Urothelium cell line (cell line): Measurements from ENCODE around the gene TPTE2.
"Not testable (repeated sequence)": the region's sequence is repeated elsewhere in the genome, so short reads cannot be mapped to it uniquely, and the experiment has no call there.

Experiments used
- DNase-seq: peaks from one replicate; pipeline ENCODE4 v3.0.0; 2011; ENCODE audit warnings: low spot score, mixed read lengths
- FAIRE-seq: peaks from 2 replicates; lab custom pipeline; 2011; peaks lifted over from hg19 to GRCh38; lab: Jason Lieb, UNC

The TPTE2 gene

DNA sequence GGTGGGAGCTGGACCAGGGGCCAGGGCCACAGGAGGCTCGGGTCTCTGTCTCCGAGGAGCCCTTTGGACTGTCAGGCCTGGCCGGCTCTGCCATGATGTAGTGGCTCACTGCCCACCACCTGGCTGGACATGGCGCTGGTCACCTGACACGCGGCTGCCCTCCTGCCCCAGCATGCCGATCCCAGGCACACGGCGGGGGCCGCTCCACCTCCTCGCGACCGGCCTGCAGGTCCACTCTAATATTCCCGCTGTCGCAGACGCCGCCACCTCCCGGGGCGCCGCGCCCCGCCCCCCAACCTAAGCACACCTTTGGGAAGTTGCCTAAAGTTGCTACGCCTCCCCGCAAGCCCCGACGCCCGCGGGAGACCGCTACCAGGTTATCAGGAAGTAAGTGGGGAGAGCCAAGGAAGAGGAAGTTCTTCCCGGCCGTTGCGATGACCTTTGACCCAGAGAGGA lies at the start of gene TPTE2:
TPTE2 (minus strand) TSS at position 406 of the 456 bp plus-strand sequence. CDS start 58,298 bp downstream, outside the sequence.
- DNase-seq, FAIRE-seq: not testable (repeated sequence)

DNA sequence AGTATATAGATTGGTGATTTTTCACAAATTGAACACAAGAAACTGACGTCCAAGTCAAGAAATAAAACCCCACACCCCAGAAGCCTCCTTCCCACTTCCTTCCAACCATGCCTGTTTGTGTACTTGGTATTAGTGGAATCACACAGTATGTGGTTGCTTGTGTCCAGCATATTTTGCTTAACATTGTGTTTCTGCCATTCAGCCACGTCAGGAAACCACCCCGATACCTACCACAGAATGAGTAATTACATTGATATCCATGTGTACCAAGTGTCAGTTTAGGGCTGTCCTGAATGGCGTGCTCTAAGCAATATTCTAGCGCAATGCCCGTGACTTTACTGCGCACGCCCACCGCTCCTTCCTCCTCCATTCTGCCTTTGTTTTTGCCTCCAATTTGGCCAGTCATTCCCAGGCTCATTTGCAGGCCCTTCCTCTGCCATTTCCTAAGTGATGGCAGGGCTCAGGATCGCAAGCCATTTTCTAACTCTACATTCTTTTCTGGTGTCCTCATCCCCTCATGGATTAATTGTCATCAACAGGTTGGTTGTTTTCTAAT lies 46.3 kb upstream of the TPTE2 start:
- no peak for DNase-seq
- FAIRE-seq = no peak

- FAIRE-seq (no peak), DNase-seq (no peak)
Observed at GRCh38 chr13:19606737-19607136, 45.4 kb upstream of the TPTE2 start.

DNA sequence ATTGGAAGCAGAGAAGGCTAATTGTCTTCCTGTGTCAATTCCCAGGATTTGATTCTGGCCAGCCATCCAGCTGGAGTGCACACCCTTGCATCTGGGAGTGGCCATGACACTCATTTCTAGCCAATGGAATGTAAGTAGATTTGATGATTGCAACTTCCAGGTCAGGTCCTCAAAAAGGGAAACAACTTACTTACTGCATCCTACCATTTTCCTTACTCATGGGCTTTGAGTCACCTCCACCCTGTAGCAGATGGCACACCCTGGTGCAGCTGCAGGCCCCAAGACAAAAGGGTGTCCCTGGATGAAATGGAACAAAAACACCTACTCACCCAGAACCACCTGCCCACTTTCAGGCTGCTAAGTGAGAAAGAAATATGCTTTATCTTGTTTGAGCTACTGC lies 44.8 kb upstream of the TPTE2 start:
- DNase-seq (no peak), FAIRE-seq (no peak)

DNA sequence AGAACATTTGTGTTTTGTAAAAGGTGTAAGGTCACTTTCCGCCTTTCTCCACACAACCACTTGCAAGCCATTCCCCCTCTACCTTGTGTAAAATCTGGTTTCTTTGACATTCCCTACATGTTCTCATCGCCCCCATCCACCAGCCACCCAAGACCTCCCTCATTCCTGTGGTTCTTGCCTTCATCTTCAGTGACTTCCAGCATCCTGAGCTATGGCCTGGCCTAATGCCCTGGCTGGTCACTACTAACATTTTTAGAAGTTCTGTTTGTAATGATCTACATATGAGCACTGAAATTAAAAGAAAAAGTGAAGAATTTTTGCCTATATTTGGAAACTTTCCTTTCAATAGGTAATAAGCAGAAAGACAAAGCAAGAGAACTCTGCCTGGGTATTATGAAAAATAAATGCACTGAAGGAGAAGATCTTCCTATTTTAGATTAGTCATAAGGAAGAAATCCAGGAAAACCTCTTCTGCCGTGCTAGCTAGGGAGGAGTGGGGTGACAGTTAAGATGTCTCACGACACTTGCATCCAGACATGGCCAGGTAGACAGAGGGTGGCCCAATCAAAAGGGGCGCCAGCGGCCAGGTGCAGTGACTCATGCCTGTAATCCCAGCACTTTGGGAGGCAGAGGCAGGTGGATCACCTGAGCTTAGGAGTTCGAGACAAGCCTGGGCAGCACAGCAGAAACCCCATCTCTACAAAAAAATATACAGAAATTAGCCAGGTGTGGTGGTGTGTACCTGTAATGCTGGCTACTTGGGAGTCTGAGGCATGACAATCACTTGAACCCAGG lies 44.0 kb upstream of the TPTE2 start:
- DNase-seq (no peak), FAIRE-seq (no peak)

DNA sequence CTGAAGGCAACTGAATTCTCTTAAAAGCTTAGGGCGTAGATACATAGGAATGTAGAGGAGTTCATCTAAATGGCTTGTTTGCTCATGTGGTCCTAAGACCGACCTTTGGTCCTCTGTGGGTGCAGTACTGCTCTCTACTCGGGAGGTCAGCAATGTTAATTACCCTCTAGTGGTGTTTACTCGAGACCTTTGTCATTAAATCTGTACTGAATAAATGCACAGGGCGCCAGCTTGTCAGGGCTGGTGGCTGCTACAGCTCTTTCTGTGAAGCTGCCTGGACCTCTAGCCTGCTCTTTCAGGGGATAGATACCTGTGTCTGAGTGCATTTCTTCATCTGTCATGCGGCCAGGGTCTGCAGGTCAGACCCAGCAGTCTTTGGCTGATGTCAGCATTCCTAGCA lies 43.0 kb upstream of the TPTE2 start:
- DNase-seq (no peak), FAIRE-seq (no peak)

GRCh38 chr13:19601749-19602725 lies 40.7 kb upstream of the TPTE2 start:
- FAIRE-seq (no peak), DNase-seq (peak; percentile 66)

GRCh38 chr13:19597523-19597922 lies 36.2 kb upstream of the TPTE2 start:
- FAIRE-seq (no peak), DNase-seq (no peak)

- no peak for FAIRE-seq
- peak; percentile 49 for DNase-seq
Observed at GRCh38 chr13:19596960-19597361, 35.6 kb upstream of the TPTE2 start.

DNA sequence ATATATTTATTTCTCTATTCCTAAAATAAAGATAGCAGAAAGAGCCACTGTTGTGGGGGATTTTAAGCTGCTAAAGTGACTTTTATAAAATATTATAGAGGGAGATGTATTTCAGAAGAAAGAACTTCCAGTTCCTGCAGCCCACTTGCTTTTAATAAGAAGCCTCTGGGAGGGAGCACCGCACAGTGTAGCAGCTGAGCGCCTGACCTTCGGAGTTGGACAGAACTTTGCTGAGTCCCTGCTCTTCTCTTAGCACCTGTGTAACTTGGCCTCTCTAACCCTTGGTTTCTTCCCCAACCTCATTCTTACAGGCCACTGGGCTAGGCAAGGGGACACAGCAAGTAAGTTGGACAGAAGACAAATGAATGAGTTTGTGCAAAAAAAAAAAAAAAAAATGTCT lies 34.8 kb upstream of the TPTE2 start:
- no peak for FAIRE-seq
- DNase-seq = no peak

DNA sequence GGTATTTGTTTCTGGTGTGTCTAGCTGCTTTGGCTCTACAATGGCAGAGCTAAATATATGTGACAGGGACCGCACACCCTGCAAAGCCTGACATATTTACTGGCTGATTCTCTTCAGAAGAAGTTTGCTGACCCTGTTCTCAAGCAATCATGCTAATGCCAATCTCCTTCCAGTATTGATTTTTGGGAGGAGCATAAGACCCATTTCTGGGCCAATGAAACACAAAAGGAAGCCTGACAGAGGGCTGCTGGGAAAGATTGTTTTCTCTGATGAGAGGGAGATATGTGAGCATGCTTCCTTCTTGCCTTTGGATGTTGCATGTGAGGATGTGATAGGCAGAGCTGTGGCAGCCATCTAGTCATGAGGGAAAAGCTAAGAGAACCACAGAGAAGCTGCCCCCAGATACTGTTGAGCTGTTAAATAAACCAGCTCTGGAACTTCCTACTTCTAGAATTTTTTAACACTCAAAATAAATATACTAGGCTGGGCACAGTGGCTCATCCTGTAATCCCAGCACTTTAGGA lies 31.4 kb upstream of the TPTE2 start:
- FAIRE-seq (no peak), DNase-seq (no peak)

- no peak for DNase-seq
- FAIRE-seq = no peak
Observed at GRCh38 chr13:19591864-19592263, 30.5 kb upstream of the TPTE2 start.

DNA sequence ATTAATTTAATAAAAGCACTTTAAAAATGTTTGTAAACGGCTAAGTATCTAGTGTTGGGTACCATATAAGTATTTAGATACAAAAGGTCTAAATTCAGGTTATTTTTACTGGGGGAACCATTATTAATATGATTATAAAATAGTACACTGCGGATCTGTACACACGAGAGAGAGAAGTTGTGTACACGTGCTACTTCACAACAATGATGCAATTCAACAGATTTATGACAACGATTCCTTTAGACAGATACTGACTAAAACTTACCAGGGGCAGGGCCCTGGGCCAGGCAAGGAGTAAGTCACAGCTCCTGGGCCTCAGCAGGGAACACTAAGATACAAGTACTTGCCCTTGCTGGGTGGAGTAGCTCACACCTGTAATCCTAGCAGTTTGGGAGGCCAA lies 29.1 kb upstream of the TPTE2 start:
- DNase-seq (no peak), FAIRE-seq (no peak)

- DNase-seq (no peak), FAIRE-seq (no peak)
Observed at GRCh38 chr13:19589312-19589711, 28.0 kb upstream of the TPTE2 start.

DNA sequence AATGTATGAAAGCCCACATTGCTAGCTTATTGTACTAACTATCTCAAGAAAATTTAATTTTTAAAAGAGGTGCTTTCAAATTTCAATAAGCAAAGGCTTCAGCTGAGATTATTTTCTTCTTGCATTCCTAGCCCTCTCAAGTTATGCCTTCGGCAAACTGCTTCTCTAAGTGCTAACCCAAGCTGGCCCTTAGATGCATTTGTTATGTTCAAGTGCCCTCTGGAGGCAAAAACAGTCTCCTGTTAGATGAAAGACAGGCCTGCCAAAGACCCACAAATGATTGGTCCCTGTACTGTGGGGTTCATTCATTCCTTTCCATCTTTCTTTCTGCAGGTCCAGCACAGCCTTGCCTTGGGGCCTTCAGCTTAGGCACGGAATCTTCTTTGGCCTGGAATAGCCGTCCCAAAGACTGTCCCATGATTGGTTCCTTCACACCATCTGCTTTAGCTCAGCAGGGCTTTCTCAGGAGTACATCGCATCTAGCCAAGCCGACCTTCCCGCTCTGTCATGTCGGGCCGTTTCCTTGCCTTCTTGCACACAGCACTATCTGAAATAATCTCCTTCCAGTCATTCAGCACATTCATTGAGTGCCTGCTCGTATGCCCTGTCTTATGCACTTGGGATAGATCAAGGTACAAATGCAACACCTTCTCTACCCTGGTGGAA lies 26.4 kb upstream of the TPTE2 start:
- FAIRE-seq (no peak), DNase-seq (no peak)

DNA sequence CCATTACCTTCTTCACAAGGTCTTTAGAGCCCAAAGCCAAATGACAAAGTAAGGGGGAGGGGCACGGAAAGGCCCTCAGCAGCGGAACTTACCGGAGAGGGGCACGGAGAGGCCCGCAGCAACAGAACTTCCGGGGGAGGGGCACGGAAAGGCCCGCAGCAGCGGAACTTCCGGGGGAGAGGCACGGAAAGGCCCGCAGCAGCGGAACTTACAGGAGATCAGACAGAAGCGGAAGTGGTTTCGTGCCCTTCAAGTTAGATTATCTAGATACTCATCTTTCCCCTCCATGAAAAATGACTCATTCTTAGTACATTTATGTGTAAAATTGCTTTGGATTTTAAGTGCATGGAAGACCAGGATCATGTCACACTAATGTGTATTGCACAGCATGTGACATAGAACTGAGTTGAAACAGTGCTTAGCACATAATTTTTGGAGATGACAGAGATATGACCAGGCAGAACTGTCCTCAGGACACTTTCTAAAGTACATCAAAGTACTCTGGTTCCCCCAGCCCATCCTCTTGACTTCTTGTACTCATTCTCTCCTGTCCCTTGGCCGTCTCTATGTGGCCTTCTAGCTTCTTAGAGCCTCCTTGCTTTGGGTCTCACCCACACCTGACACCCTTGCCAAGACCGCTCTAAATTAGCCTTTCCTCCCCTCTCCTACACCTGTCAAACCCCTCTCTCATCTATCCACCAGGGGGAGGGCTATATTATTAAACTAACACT lies 25.7 kb upstream of the TPTE2 start:
- DNase-seq (peak; percentile 54), FAIRE-seq (peak; percentile 52)

DNA sequence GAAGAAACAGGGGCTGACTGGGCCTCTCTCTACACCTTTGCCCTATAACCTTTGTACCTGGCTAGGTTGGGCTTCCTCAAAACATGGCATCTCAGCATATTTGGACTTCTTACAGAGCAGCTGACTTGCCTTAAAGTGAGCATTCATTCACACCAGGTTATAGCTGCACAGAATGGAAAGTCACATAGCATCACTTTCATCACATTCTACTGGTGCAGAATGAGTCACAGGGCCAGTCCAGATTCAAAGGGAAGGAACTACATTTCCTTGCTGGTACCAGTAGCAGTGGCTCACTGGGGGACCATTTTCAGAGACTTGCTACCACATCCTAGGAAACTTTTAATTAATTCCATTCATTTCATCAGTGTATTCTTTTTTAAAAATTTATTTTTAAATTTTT lies 20.3 kb upstream of the TPTE2 start:
- FAIRE-seq (no peak), DNase-seq (no peak)

DNA sequence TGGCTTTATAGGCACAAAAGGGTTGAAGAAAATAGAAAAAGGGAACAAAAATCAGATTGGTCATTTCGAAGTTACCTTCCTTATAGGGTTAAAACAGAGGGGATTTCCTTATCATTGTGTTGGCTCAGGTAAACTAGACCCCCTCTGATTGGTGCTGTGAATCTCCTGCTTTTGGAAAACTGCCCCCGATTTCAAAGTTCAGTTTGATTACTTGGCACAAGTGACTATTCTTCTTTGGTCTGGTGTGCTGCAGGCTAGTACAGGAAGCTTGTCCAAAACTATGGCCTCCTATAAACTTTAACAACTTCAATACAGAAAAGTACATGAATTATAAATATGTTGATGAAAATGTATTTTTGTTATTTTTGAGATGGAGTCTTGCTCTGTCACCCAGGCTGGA lies 13.9 kb upstream of the TPTE2 start:
- DNase-seq (no peak), FAIRE-seq (no peak)

GRCh38 chr13:19573120-19573716 lies 11.9 kb upstream of the TPTE2 start:
- DNase-seq (no peak), FAIRE-seq (no peak)

DNA sequence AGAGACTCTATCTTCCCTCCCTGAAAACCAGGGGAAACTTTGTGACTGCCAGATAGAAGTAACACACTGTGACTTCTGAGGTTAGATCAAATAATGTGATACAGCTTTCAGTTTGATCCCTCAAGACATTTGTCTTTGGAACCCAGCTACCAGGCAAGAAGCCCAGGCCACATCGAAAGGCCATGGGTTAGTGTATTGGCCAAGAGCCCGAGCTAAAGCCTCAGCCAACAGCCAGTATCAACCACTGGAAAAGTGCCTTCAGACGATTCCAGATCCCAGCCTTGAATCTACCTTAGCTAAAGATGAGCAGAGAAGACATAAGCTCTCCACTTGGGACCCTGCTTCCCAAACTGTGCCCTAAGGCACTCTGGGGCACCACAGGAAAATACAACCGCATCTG lies 10.9 kb upstream of the TPTE2 start:
- DNase-seq (no peak), FAIRE-seq (no peak)
